Measurements from ENCODE around the gene MAPK1.
"Not testable (repeated sequence)": the region's sequence is repeated elsewhere in the genome, so short reads cannot be mapped to it uniquely, and the experiment has no call there.

The MAPK1 gene

DNA sequence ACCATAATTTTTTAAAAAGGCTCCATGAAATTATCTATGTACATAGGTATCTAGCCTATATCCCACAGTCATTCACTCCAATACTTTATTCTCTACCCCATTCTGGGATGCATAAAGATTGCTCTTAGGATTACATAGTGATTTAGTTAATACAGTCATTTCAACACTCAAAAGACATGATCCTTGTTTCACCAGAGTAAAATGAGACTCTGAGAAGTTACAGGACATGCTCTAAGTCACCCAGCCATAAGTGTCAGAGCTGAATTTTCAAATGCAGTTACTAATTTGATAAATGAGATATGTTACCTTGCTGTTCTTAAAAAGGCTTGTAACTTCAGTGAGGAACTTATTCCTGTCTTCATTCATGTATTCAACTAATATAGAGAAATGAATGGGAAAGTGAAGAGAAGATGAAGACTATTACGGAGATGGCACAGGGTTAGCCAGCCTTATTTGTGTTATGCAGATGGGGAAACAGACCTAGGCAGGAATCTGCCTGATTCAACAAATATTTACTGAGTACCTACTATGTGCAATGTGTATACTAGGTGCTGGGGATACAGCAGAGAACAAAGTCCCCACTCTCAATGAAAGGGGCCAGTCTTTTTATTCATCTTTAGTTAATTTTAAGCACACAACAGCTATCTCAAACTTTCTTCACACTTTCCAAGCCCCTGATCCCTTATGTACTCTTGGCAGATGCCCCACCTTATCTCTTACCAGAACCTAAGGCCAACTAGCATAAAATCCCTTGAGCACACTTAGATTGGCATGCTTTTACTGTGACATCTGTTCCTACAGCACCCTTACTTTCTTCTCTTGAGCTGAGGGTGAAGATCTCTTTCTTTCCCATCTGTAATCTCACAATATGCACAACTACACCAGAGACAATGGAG lies 21.6 kb downstream of the MAPK1 start:
- DNase-seq = no peak

DNA sequence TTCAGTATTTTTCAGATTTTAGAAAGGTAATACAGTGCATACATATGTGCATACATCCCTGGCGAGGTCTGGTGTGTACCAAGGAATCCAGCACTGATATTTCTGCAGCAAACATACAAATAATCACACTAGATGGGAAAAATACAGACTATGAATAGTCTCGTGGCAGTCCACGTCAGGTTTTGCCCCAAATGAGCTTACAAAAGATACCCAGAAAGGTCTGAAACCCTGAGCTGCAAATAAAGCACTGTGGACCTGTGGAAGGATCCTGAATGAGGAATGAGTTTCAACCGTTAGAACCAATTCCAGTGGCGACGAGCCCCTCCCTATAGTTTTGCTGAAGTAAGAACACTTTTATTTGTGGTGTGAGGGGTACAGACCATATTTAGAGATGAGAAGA lies 24.5 kb downstream of the MAPK1 start:
- DNase-seq = no peak

GRCh38 chr22:21841422-21841821 lies 26.0 kb downstream of the MAPK1 start:
- no peak for DNase-seq

GRCh38 chr22:21840236-21840823 lies 27.1 kb downstream of the MAPK1 start:
- DNase-seq = no peak

DNA sequence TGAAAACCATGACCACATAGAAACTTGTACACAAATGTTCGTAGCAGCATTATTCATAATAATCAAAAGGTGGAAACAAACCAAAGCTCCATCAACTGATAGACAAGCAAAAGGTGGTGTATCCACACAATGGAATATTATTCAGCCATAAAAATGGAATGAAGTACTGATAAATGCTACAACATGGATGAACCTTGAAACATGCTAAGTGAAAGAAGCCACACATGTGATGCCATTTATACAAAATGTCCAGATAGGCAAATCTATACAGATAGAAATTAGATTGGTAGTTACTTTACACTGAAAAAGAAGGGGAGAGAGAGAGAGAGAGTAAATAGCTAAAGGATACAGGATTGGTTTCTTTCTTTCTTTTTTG lies 27.7 kb downstream of the MAPK1 start:
- DNase-seq = no peak

GRCh38 chr22:21839104-21839764 lies 28.2 kb downstream of the MAPK1 start:
- DNase-seq = not testable (repeated sequence)

DNA sequence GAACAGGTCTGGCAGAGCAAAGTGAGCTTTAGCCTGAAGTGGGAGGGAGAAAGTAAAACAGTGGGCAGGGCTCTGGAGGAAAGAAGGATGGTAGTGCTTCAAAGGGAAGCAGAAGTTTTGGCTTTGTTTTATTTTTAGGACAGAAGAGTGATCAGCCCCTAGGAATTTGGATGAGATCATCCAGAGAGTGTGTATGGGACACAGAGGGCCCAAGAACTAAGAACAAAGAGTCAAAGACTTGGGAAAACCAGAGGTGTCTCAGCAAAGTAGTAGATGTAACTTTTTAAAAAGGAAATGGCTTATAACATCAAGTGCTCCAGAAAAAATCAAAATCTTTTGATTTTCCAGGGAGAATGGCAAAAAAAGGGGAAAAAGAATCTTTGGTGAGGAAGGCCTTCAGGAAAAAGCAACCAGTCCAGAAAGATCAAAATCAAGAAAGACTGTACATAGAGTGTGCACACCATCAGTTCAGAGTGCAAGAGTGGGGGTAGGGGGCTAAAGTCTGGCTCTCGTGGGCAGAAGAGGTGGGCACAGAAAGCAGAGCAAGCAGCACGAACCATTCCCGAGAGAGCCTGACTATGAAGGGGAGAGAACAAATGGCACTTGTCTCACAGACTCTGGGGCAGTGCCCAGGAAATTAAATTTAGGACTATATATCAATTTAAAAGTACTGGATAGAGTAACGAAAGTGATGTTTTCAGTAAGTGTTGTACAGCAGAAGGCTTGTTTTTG lies 30.0 kb downstream of the MAPK1 start:
- DNase-seq = peak; percentile 86

DNA sequence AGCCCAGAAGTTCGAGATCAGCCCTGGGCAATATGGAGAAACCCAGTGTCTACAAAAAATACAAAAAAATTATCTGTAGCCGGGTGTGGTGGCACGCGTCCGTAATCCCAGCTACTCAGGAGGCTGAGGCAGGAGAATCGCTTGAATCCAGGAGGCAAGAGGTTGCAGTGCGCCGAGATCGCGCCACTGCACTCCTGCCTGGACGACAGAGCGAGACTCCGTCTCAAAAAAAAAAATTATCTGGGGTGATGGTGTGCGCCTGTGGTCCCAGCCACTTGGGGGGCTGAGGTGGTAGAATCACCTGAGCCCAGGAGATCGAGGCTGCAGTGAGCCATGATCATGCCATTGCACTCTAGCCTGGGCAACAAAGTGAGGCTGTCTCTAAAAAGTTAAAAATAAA lies 31.0 kb downstream of the MAPK1 start:
- not testable (repeated sequence) for DNase-seq

- no peak for DNase-seq
Observed at GRCh38 chr22:21835378-21835777, 32.1 kb downstream of the MAPK1 start.

GRCh38 chr22:21834869-21835268 lies 32.6 kb downstream of the MAPK1 start:
- DNase-seq = no peak

DNA sequence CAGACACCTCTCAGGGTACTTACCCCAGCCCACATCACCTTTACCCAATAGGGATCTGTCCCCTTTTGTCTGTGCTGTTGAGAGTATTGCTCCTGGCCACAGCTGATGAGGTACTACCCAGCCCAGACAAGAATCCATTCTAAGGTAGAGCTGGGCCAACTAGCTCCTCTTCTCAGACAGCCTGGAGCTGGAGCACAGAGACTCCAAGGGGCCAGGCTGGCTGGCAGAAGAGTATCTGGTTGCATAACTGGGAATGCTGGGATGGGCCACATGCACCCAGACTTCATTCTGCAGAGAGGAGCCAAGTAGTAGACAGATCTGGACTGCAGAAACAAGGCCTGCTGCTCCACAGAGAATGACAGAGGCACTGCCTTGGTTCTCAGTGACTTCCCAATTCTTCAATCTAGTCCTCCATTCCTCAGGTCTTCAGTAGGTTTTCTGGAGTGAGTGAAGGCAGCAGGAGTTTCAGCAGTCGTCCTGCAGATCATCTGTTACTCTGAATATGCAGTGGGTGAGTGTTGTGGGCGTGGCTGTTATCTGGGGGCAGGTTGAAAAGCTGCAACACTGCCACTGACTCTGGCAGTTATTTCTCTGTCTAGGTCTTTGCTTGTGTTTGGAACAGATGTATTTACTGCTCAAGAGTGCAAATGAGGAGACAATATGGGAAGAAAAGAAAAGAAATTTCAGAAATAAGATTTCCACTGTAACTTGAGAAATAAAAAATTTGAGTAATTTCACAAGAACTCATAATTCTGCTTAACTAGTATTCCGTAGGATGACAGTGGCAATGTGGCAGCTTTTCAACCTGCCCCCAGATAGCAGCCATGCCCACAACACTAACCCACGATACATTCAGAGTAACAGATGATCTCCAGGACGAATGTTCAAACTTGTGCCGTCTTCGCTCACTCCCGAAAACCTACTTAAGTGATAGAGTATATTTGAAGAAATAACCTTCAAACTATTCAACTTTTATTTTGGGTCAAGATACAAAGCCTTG lies 34.9 kb downstream of the MAPK1 start:
- no peak for DNase-seq

GRCh38 chr22:21829523-21829922 lies 37.9 kb downstream of the MAPK1 start:
- no peak for DNase-seq

GRCh38 chr22:21828268-21828638 lies 39.2 kb downstream of the MAPK1 start:
- no peak for DNase-seq

- no peak for DNase-seq
Observed at GRCh38 chr22:21827628-21828267, 39.7 kb downstream of the MAPK1 start.

- DNase-seq = no peak
Observed at GRCh38 chr22:21826204-21826603, 41.2 kb downstream of the MAPK1 start.

DNA sequence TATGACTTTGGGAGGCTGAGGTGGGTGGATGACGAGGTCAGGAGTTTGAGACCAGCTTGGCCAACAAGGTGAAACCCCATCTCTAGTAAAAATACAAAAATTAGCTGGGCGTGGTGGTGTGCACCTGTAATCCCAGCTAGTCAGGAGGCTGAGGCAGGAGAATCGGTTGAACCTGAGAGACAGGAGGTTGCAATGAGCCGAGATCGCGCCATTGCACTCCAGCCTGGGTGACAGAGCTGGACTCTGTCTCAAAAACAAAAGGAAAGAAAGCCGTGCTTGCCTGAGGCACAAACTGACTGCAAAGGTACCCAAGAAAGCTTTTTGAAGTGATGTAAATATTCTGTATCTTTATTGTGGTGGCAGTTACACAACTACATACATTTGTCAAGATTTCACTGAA lies 42.5 kb downstream of the MAPK1 start:
- DNase-seq = not testable (repeated sequence)

GRCh38 chr22:21824445-21824912 lies 43.0 kb downstream of the MAPK1 start:
- DNase-seq = no peak

GRCh38 chr22:21823740-21824444 lies 43.6 kb downstream of the MAPK1 start:
- peak; percentile 23 for DNase-seq

GRCh38 chr22:21819183-21819770 lies 48.2 kb downstream of the MAPK1 start:
- no peak for DNase-seq
